ENCODE results near the gene CLK3.

- TF ChIP-seq CTCF (IDR thresholded peaks at IDR 0.05; ENCODE audit: insufficient read depth, low read length) (no peak), REST (IDR thresholded peaks at IDR 0.05; ENCODE audit: insufficient replicate concordance, low read depth) (no peak), POLR2AphosphoS5 (IDR thresholded peaks at IDR 0.05; ENCODE audit: low read depth) (no peak), SPI1 (IDR thresholded peaks at IDR 0.05; ENCODE audit: borderline replicate concordance, low read depth) (no peak), GABPA (IDR thresholded peaks at IDR 0.05; ENCODE audit: low read depth) (no peak)
Measured at GRCh38 chr15:74655424-74655823, 39.8 kb downstream of the CLK3 start.

Data from HL-60 (cell line).